ENCODE data around the gene CACNA2D3. TPM values are rescaled to one million over a fixed set of nuclear protein-coding genes. Genes with fewer than 3 reads are reported as not detected.
A peak's percentile ranks its signal among the peaks of the same experiment; 100 is the strongest.

CACNA2D3 gene
- total RNA-seq, 1 donor from 2014 or later: 21.2 TPM

DNA sequence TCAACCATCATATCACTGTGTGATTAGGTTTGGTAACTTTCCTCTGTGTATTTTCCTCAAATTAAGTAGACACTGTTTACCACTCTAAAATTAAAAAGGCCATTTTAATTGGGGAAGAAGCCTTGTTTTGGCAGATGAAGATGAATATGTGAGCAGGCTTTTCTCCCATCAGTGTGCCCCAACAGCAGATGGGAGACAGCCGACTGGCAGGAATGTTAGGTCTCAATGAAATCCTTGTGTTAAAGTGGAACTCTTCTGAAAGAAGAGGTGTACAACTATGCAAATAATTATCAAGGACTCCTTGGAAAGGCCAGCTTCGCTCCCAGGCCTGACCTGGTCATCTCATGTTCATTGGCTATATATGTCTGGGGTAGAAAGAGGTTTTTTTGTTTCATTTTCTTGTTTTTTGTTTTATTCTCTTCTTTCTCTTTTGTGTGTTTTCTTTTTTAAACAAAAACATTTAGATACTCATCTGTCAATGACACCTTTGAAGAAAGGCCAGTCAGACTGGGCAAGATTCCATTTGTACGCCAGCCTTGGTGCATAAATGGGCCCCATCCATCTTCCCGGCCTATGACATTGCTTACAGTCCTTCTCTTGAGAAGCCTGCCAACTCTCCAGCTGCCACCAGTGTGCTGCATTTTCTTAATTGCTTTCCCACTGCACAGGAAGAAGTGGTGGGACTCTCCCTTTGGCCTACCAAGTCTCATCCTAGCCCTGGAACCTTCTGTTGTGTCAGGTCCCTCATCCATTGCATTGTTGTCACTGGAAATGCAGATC is 779.7 kb downstream of the CACNA2D3 start:
- no peak overlapping the region for H3K4me3 ChIP-seq
- H3K36me3 ChIP-seq: no peaks in the 10 kb centered on the region
- no peaks in the 10 kb centered on the region for H3K9me3 ChIP-seq (replicated peaks)
- H3K27me3 ChIP-seq (ENCODE audit: low read depth): no peaks in the 10 kb centered on the region
- no peak for DNase-seq
- intact Hi-C loops (cut with micrococcal nuclease): no loop called here
- H3K4me1 ChIP-seq: peaks cover 33% of the 10 kb centered on the region
- TF ChIP-seq, protein P1, sequence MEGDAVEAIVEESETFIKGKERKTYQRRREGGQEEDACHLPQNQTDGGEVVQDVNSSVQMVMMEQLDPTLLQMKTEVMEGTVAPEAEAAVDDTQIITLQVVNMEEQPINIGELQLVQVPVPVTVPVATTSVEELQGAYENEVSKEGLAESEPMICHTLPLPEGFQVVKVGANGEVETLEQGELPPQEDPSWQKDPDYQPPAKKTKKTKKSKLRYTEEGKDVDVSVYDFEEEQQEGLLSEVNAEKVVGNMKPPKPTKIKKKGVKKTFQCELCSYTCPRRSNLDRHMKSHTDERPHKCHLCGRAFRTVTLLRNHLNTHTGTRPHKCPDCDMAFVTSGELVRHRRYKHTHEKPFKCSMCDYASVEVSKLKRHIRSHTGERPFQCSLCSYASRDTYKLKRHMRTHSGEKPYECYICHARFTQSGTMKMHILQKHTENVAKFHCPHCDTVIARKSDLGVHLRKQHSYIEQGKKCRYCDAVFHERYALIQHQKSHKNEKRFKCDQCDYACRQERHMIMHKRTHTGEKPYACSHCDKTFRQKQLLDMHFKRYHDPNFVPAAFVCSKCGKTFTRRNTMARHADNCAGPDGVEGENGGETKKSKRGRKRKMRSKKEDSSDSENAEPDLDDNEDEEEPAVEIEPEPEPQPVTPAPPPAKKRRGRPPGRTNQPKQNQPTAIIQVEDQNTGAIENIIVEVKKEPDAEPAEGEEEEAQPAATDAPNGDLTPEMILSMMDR (IDR thresholded peaks at IDR 0.05; ENCODE audit: borderline replicate concordance): no peak
- peak overlapping the region; percentile 81 for H3K27ac ChIP-seq (replicated peaks)

DNA sequence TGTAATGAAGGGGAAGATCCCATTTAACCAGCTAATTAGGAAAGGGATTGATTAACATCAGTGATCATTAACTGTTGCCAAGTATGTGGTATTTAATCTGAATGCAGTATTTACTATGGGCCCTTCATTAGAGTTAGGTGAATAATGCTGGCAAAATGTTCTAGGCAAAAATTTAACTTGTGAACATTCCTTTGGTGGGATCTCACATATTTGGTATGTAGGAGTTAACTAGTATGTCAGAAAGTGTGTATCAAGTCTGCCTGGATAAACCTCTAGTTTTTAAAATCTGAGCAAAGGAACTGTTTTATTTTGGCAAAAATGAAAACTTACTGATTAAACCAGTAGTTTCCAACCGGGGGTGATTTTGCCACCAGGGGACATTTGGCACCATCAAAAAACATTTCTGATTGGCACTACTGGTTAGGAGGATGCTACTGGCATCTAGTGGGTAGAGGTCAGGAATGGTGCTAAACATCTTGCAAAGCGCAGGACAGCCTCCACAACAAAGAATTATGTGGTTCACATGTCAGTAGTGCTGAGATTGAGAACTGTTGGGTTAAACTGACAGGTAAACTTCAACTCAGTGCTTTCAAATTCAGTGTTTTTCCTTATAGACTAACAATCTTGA is 783.0 kb downstream of the CACNA2D3 start:
- Histone ChIP-seq H3K27me3 (ENCODE audit: low read depth) (no peaks in the 10 kb centered on the region), H3K27ac (replicated peaks) (no peak overlapping the region), H3K9me3 (replicated peaks) (no peaks in the 10 kb centered on the region), H3K36me3 (no peaks in the 10 kb centered on the region), H3K4me3 (no peak overlapping the region), H3K4me1 (peaks cover 34% of the 10 kb centered on the region)
- DNase-seq: no peak
- TF ChIP-seq, protein P1 (IDR thresholded peaks at IDR 0.05; ENCODE audit: borderline replicate concordance): no peak
- intact Hi-C loops (cut with micrococcal nuclease): no loop called here

DNA sequence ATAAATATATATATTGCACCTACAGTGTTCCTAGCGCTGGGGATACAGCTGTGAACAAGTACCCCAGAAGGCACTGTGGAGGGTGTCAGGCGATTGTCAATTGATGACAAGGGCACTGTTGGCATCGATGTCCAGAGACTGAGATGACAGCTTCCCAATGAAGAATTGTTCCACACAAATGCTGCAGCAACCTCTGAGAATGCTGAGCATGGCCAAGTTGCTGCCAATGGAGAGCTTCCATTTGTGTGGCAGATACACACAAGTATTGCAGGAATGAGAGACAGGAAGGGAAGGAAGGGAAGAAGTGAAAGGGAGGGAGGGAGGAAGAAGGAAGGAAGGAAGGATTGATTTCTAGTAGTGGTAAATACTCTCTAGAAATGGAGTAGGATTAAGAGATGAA is 783.6 kb downstream of the CACNA2D3 start:
- intact Hi-C loops (cut with micrococcal nuclease): no loop called here
- peaks cover 29% of the 10 kb centered on the region for H3K4me1 ChIP-seq

DNA sequence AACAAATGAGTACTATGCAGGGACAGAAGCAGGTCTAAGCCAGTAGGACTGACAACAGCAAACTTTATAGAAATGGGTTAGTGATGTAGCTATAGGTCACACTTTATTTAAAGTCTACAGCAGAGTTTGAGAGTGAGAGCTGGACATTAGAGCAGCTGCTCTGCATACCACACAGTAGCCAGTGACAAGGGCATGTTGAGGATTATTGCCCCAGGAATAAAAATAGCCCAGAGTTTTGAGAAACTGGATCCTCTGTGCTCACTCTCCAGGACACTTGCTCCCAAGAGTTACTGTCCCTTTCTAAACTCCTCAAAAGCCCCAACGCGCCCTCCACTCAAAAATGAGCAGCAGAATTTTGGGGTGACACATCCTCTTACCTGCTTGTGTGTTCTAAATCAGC is 784.4 kb downstream of the CACNA2D3 start:
- TF ChIP-seq, protein P1 (IDR thresholded peaks at IDR 0.05; ENCODE audit: borderline replicate concordance): no peak
- intact Hi-C loops (cut with micrococcal nuclease): no loop called here
- peaks cover 23% of the 10 kb centered on the region for H3K4me1 ChIP-seq
- H3K4me3 ChIP-seq: no peak overlapping the region
- no peaks in the 10 kb centered on the region for H3K27me3 ChIP-seq (ENCODE audit: low read depth)
- peak overlapping the region; percentile 50 for H3K27ac ChIP-seq (replicated peaks)
- peaks cover 3% of the 10 kb centered on the region for H3K9me3 ChIP-seq (replicated peaks)
- H3K36me3 ChIP-seq: no peaks in the 10 kb centered on the region
- DNase-seq: no peak

More for the DNA sequence above, 783.6 kb downstream of the CACNA2D3 start:
- Histone ChIP-seq H3K27ac (replicated peaks) (no peak overlapping the region), H3K27me3 (ENCODE audit: low read depth) (no peaks in the 10 kb centered on the region), H3K9me3 (replicated peaks) (no peaks in the 10 kb centered on the region), H3K36me3 (no peaks in the 10 kb centered on the region), H3K4me3 (no peak overlapping the region)
- TF ChIP-seq, protein P1 (IDR thresholded peaks at IDR 0.05; ENCODE audit: borderline replicate concordance): no peak
- DNase-seq: no peak

DNA sequence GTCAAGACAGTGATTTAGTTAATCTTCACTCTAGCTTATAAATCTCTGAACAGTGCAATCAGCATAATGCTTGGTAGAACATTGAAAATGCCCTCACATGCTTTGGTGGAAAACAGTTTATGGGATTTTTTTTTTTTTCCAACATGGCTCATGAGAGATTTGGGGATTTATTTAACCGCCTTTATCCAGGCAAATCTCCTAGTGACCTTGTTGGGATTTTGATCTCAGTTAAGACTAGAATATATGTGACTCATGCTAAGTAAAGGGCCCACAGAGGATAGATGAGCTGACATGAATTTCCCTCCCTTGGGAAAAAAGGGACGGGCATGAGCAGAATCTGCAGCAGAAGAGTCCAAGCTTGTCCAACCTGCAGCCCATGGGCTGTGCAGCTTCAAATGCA is 786.8 kb downstream of the CACNA2D3 start:
- Histone ChIP-seq H3K4me1 (peaks cover 14% of the 10 kb centered on the region), H3K27ac (replicated peaks) (no peak overlapping the region), H3K27me3 (ENCODE audit: low read depth) (no peaks in the 10 kb centered on the region), H3K36me3 (no peaks in the 10 kb centered on the region), H3K4me3 (no peak overlapping the region), H3K9me3 (replicated peaks) (peaks cover 7% of the 10 kb centered on the region)
- intact Hi-C loops (cut with micrococcal nuclease): no loop called here
- no peak for DNase-seq
- TF ChIP-seq, protein P1 (IDR thresholded peaks at IDR 0.05; ENCODE audit: borderline replicate concordance): no peak
